Hypothalamus (tissue), 51 donors: ENCODE data around the gene ZP1.
"Not testable (repeated sequence)": the region's sequence is repeated elsewhere in the genome, so short reads cannot be mapped to it uniquely, and the experiment has no call there.

Experiments
- DNase-seq, 51 donors: peaks; one replicate each; lab custom pipeline; 2025; lab: John Stamatoyannopoulos, UW

The ZP1 gene

GRCh38 chr11:60866911-60867870 lies at the start of gene ZP1:
Gene ZP1 (plus strand): TSS chr11:60867542. CDS start chr11:60867562, 20 bp downstream.
- no peak for DNase-seq

GRCh38 chr11:60818057-60818456 lies 49.3 kb upstream of the ZP1 start:
- DNase-seq = no peak

GRCh38 chr11:60821827-60822599 lies 45.3 kb upstream of the ZP1 start:
- DNase-seq = no peak

- not testable (repeated sequence) for DNase-seq
Observed at GRCh38 chr11:60823745-60824306, 43.5 kb upstream of the ZP1 start.

- DNase-seq = no peak
Observed at GRCh38 chr11:60825118-60825517, 42.2 kb upstream of the ZP1 start.

- DNase-seq = no peak
Observed at GRCh38 chr11:60825790-60826189, 41.6 kb upstream of the ZP1 start.

- no peak for DNase-seq
Observed at GRCh38 chr11:60830478-60831142, 36.7 kb upstream of the ZP1 start.

- peak in 49 of 51 donors; percentile 17 to 92 (median 65) for DNase-seq
Observed at GRCh38 chr11:60831143-60831500, 36.2 kb upstream of the ZP1 start.

GRCh38 chr11:60831501-60832079 lies 35.8 kb upstream of the ZP1 start:
- no peak for DNase-seq

GRCh38 chr11:60834742-60835533 lies 32.4 kb upstream of the ZP1 start:
- DNase-seq = no peak

- no peak for DNase-seq
Observed at GRCh38 chr11:60835534-60835846, 31.9 kb upstream of the ZP1 start.

- no peak for DNase-seq
Observed at GRCh38 chr11:60836866-60837515, 30.4 kb upstream of the ZP1 start.

- DNase-seq = no peak
Observed at GRCh38 chr11:60838132-60838531, 29.2 kb upstream of the ZP1 start.

- peak in 1 of 51 donors; percentile 19 for DNase-seq
Observed at GRCh38 chr11:60840470-60841430, 26.6 kb upstream of the ZP1 start.

- DNase-seq = peak; percentile 76 to 98 (median 92)
Observed at GRCh38 chr11:60841797-60842667, 25.3 kb upstream of the ZP1 start, which contains the start of gene CCDC86. Gene CCDC86 (plus strand): TSS chr11:60842113. CDS start chr11:60842125, 12 bp downstream.

GRCh38 chr11:60842668-60843600 lies 24.4 kb upstream of the ZP1 start:
- DNase-seq = peak in 2 of 51 donors; percentile 36 to 47
